K562 (cell line): ENCODE measurements around the gene HSPA1B. TPM values are rescaled to one million over a fixed set of nuclear protein-coding genes. Genes with fewer than 3 reads are reported as not detected.
A peak's percentile ranks its signal among the peaks of the same experiment; 100 is the strongest.

Experiments
- ATAC-seq: fragments of 200-7000 bp; cut with Tn5 transposase; 3 replicates; pipeline ENCODE4 v1.9.1; 2020; ENCODE audit warnings: moderate library complexity
- BruUV-seq: library from RNA; stranded (reverse); fragments of 400-500 nt; replicated peaks from 2 replicates; lab custom pipeline; 2021; lab: Mats Ljungman, UMichigan
- CTCF ChIA-PET: fragments of 300-600 bp; formaldehyde crosslinking; extraction: SDS; loops from one replicate; lab custom pipeline; 2021; ENCODE audit warnings: low intra/inter-chr PET ratio; lab: Yijun Ruan, JAX
- POLR2A ChIA-PET: fragments of 300-600, 350-650 bp; sonication (Branson Sonifier 250); formaldehyde crosslinking; extraction: SDS; loops from one replicate; lab custom pipeline; 2021; ENCODE audit warnings: antibody characterized with exemption, inconsistent platforms; lab: Yijun Ruan, JAX
- DNase-seq, 4 experiments: peaks; one replicate each; pipeline versions ENCODE4 v3.0.0 to v3.0.0-alpha.2; 2011 to 2018; ENCODE audit warnings: low spot score in 3 of 4, mixed read lengths in 3 of 4; ENCODE audit errors: extremely low read depth in 1 of 4
- FAIRE-seq: peaks from 2 replicates; lab custom pipeline; 2011; peaks lifted over from hg19 to GRCh38; lab: Jason Lieb, UNC
- H2AFZ ChIP-seq: 2 replicates; pipeline ENCODE4 v1.6.0; 2011; ENCODE audit warnings: low read depth, low read length, control low read depth, inconsistent platforms
- H3K27ac ChIP-seq: fragments of 200-600 bp; 3 replicates; pipeline ENCODE4 v1.8.0; 2011; ENCODE audit warnings: low read depth, mild to moderate bottlenecking, control low read depth, inconsistent platforms, low read length, moderate library complexity, mixed read lengths; ENCODE audit errors: extremely low read depth
- H3K27me3 ChIP-seq, 2 experiments: fragments of 300-600 bp in 1 of 2; 2 replicates in 1 of 2; 3 replicates in 1 of 2; pipeline versions ENCODE4 v1.6.0 to v1.8.0; 2011; ENCODE audit warnings: inconsistent platforms in 2 of 2, low read length in 2 of 2, mild to moderate bottlenecking in 1 of 2, mixed read lengths in 1 of 2, moderate library complexity in 1 of 2; ENCODE audit not compliant: control insufficient read depth in 2 of 2, insufficient read depth in 2 of 2
- H3K36me3 ChIP-seq: fragments of 300-600 bp; 3 replicates; pipeline ENCODE4 v1.8.0; 2011; ENCODE audit warnings: mild to moderate bottlenecking, low read length, inconsistent platforms; ENCODE audit not compliant: control insufficient read depth, insufficient read depth
- H3K4me1 ChIP-seq, 2 experiments: fragments of 200-600 bp in 1 of 2; replicated peaks in 1 of 2; 2 replicates in 1 of 2; 3 replicates in 1 of 2; pipeline versions ENCODE4 v1.5.1 to v1.8.0; 2011; ENCODE audit warnings: inconsistent platforms in 2 of 2, low read length in 2 of 2, mild to moderate bottlenecking in 1 of 2, mixed read lengths in 1 of 2, moderate library complexity in 1 of 2; ENCODE audit not compliant: control insufficient read depth in 2 of 2, insufficient read depth in 2 of 2
- H3K4me2 ChIP-seq: 2 replicates; pipeline ENCODE4 v1.6.1; 2011; ENCODE audit warnings: low read length, control low read depth, inconsistent platforms, mixed read lengths; ENCODE audit not compliant: insufficient read depth
- H3K4me3 ChIP-seq: fragments of 200-600 bp; sonication (generic), shearing (Covaris generic); 2 replicates; pipeline ENCODE4 v1.5.1; 2016; ENCODE audit warnings: control low read depth, inconsistent platforms
- H3K79me2 ChIP-seq: fragments of 200-600 bp; 3 replicates; pipeline ENCODE4 v1.8.0; 2011; ENCODE audit warnings: low read length, inconsistent platforms; ENCODE audit not compliant: control insufficient read depth, insufficient read depth
- H3K9ac ChIP-seq, 2 experiments: 2 replicates each; pipeline versions ENCODE4 v1.6.0 to v1.6.1; 2011; ENCODE audit warnings: low read depth in 2 of 2, low read length in 2 of 2, control low read depth in 1 of 2, inconsistent platforms in 1 of 2, mild to moderate bottlenecking in 1 of 2, mixed read lengths in 1 of 2; ENCODE audit not compliant: insufficient read depth in 1 of 2
- H3K9me1 ChIP-seq: one replicate; pipeline ENCODE4 v1.6.0; 2011; ENCODE audit warnings: inconsistent platforms, mild to moderate bottlenecking, low read length, moderate library complexity; ENCODE audit not compliant: control insufficient read depth, insufficient read depth
- H3K9me3 ChIP-seq: replicated peaks from 2 replicates; pipeline ENCODE4 v1.5.1; 2011; ENCODE audit warnings: low read depth, low read length, inconsistent platforms; ENCODE audit not compliant: control insufficient read depth, insufficient read depth
- H4K20me1 ChIP-seq: replicated peaks from 2 replicates; pipeline ENCODE4 v1.6.1; 2011; ENCODE audit warnings: low read length, inconsistent platforms, mixed read lengths; ENCODE audit not compliant: control insufficient read depth, insufficient read depth
- ASH1L ChIP-seq: fragments of 450-650 bp; IDR thresholded peaks from 2 replicates; pipeline ENCODE4 v1.6.1; 2018; ENCODE audit warnings: borderline replicate concordance, mild to moderate bottlenecking, low read depth; ENCODE audit not compliant: partially characterized antibody
- ATF6 ChIP-seq: sonication (generic); formaldehyde crosslinking; IDR thresholded peaks from 2 replicates; pipeline ENCODE4 v1.4.0; 2020; ENCODE audit warnings: mild to moderate bottlenecking, missing genetic modification reagents
- CBFA2T2 ChIP-seq: fragments of 450-650 bp; conservative IDR thresholded peaks from 2 replicates; pipeline ENCODE4 v1.6.1; 2017; ENCODE audit warnings: mild to moderate bottlenecking
- EZH2 ChIP-seq: IDR thresholded peaks from 2 replicates; pipeline ENCODE4 v1.6.1; 2012; ENCODE audit warnings: low read depth, mild to moderate bottlenecking, inconsistent platforms, low read length, borderline replicate concordance
- GABPB2 ChIP-seq: fragments of 250-450 bp; sonication (Bioruptor Pico); conservative IDR thresholded peaks from 2 replicates; pipeline ENCODE4 v1.5.1; 2021; ENCODE audit warnings: mild to moderate bottlenecking
- MBD1 ChIP-seq: fragments of 250-450 bp; sonication (Bioruptor Pico); IDR thresholded peaks from 2 replicates; pipeline ENCODE4 v1.8.0; 2022; ENCODE audit warnings: inconsistent platforms
- MYNN ChIP-seq, 2 experiments: sonication (generic); formaldehyde crosslinking in 1 of 2; IDR thresholded peaks; 2 replicates each; pipeline versions ENCODE4 v1.5.0 to v1.6.1; 2016 to 2020; ENCODE audit warnings: antibody characterized with exemption in 1 of 2, missing genetic modification reagents in 1 of 2
- NBN ChIP-seq: fragments of 450-650 bp; IDR thresholded peaks from 2 replicates; pipeline ENCODE4 v1.6.1; 2016; ENCODE audit warnings: low read depth, mild to moderate bottlenecking
- NFIC ChIP-seq: fragments of 450-650 bp; IDR thresholded peaks from 2 replicates; pipeline ENCODE4 v1.6.1; 2017; ENCODE audit warnings: mild to moderate bottlenecking, inconsistent platforms
- RBM14 ChIP-seq: fragments of 200-400 bp; formaldehyde crosslinking; IDR thresholded peaks from 2 replicates; pipeline ENCODE4 v1.6.1; 2018; ENCODE audit warnings: low read depth, mild to moderate bottlenecking, low read length, moderate library complexity, borderline replicate concordance; ENCODE audit not compliant: insufficient read depth
- SMAD1 ChIP-seq: fragments of 150-350 bp; IDR thresholded peaks from 2 replicates; pipeline ENCODE4 v1.6.1; 2014; ENCODE audit warnings: low read length, low read depth; ENCODE audit not compliant: partially characterized antibody
- TEAD4 ChIP-seq, 2 experiments: sonication (generic) in 1 of 2; formaldehyde crosslinking in 1 of 2; IDR thresholded peaks; 2 replicates each; pipeline versions ENCODE4 v1.6.1 to v1.8.0; 2012 to 2022; ENCODE audit warnings: borderline replicate concordance in 1 of 2, inconsistent platforms in 1 of 2, low read length in 1 of 2, mild to moderate bottlenecking in 1 of 2, missing genetic modification reagents in 1 of 2
- ZKSCAN3 ChIP-seq: fragments of 250-450 bp; sonication (Bioruptor Pico); IDR thresholded peaks from 2 replicates; pipeline ENCODE4 v1.4.0; 2020
- ZNF143 ChIP-seq: sonication (generic); formaldehyde crosslinking; IDR thresholded peaks from 2 replicates; pipeline ENCODE4 v1.9.0; 2022; ENCODE audit warnings: mild to moderate bottlenecking, missing genetic modification reagents
- ZNF253 ChIP-seq: fragments of 250-450 bp; sonication (Bioruptor Pico); conservative IDR thresholded peaks from 2 replicates; pipeline ENCODE4 v1.6.1; 2021; ENCODE audit warnings: mild to moderate bottlenecking
- ZNF561 ChIP-seq: fragments of 450-650 bp; formaldehyde crosslinking; conservative IDR thresholded peaks from 2 replicates; pipeline ENCODE4 v1.4.0; 2020; ENCODE audit warnings: mild to moderate bottlenecking, moderate library complexity
- ZNF57 ChIP-seq: fragments of 450-650 bp; formaldehyde crosslinking; IDR thresholded peaks from 2 replicates; pipeline ENCODE4 v1.4.0; 2020; ENCODE audit warnings: mild to moderate bottlenecking, moderate library complexity
- WGBS: fragments of 100-300 bp; shearing (Covaris generic); methylation state at CpG from one replicate; pipeline ENCODE4 v1.1.6; 2016; ENCODE audit warnings: low coverage, mixed read lengths; ENCODE audit not compliant: insufficient coverage; ENCODE audit errors: missing lambda C conversion rate; 5-methylcytosine and 5-hydroxymethylcytosine counted together
- in situ Hi-C: fragments of 300-500 bp; cut with MboI; formaldehyde crosslinking; loops from 4 replicates; pipeline ENCODE4 v1.15.0; 2018; ENCODE audit warnings: inconsistent platforms, mixed read lengths
- intact Hi-C: fragments of 100-400 bp; cut with micrococcal nuclease; formaldehyde crosslinking; loops from 2 replicates; pipeline ENCODE4 v1.14.2; 2022
- polyA plus RNA-seq, 8 experiments: library from polyadenylated mRNA; depleted of rRNA in 4 of 8; stranded (reverse) in 5 of 8; unstranded in 3 of 8; fragments of >200 nt; fragmentation: Nextera tagmentation in 2 of 8; fragmentation: Illumina TruSeq in 1 of 8; extraction: Ambion mirVana in 2 of 8; extraction: Trizol in 1 of 8; gene quantifications; 2 replicates each; pipeline versions ENCODE4 v1.2.1 to v1.2.3, GENCODE V29; 2011 to 2014; ENCODE audit warnings: inconsistent platforms in 1 of 8, missing spikeins in 1 of 8
- total RNA-seq, 7 experiments: library from RNA; depleted of rRNA in 6 of 7; stranded (reverse); fragments of >200 nt in 6 of 7; fragmentation: Illumina TruSeq in 2 of 7; extraction: Trizol in 2 of 7; gene quantifications; 2 replicates each; pipeline versions ENCODE4 v1.2.1 to v1.2.3, GENCODE V29; 2011 to 2021; ENCODE audit warnings: low replicate concordance in 1 of 7

Gene HSPA1B
- total and polyA plus RNA-seq, 9 of the 15 experiments (the other 6 are each of a cell fraction or from before 2014, with no cell fraction given) = 0.27 to 227 (median 51.2) TPM

- Histone ChIP-seq H3K36me3 (peaks cover 25% of the 10 kb centered on the region; the same call in 2 of the 3 replicates), H3K9ac (peak overlapping the region in 1 of 2 experiments; percentile 74; a peak in 2 of 4 replicates), H3K27ac (no peak overlapping the region), H3K4me3 (no peak overlapping the region), H3K4me2 (no peak overlapping the region), H4K20me1 (no peaks in the 10 kb centered on the region), H3K4me1 (peaks cover 13 to 48% of the 10 kb centered on the region in 2 experiments; a peak in 4 of 5 replicates), H3K9me3 (no peaks in the 10 kb centered on the region), H3K9me1 (peaks cover 3% of the 10 kb centered on the region), H3K27me3 (peaks cover 0 to 4% of the 10 kb centered on the region in 2 experiments; a peak in 2 of 5 replicates), H2AFZ (no peak overlapping the region), H3K79me2 (peaks cover 24% of the 10 kb centered on the region)
- WGBS = 64% methylated on average over 21 of the region's 21 CpGs
- intact Hi-C loops (no loop called here), in situ Hi-C loops (no loop called here)
- POLR2A ChIA-PET = interaction anchor here (0.6 to 4.3 kb wide), 11 partner anchors 10 to 365 kb away, joined by 3 to 123 read pairs (median 4); partner anchors contain the start of genes ABHD16A, BAG6, CSNK2B and GPANK1
- no peak for FAIRE-seq
- no peak for ATAC-seq
- no TSS peak for BruUV-seq
- DNase-seq = no peak
- CTCF ChIA-PET = interaction anchor here (0.6 kb wide), 1 partner anchor 66 kb away, joined by 3 read pairs; no protein-coding TSS in a partner anchor
- TF ChIP-seq SMAD1 (no peak), NBN (no peak), GABPB2 (no peak), TEAD4 (IDR thresholded peaks at IDR 0.05; ENCODE audit: low read length) (no peak), TEAD4 (CRISPR knock-in tag; IDR thresholded peaks at IDR 0.05; ENCODE audit: borderline replicate concordance) (no peak), ATF6 (no peak), CBFA2T2 (no peak), ZKSCAN3 (no peak), NFIC (peak; percentile 53; the same call in 1 of the 2 replicates), RBM14 (no peak), ASH1L (no peak), ZNF253 (CRISPR knock-in tag) (no peak), ZNF561 (CRISPR knock-in tag) (no peak), MYNN (IDR thresholded peaks at IDR 0.05) (no peak), MYNN (CRISPR knock-in tag; IDR thresholded peaks at IDR 0.05) (0 out of 2 replicates have a peak, but pooled peaks have one; percentile 25), ZNF143 (CRISPR knock-in tag) (0 out of 2 replicates have a peak, but pooled peaks have one; percentile 8), MBD1 (CRISPR knock-in tag) (no peak), EZH2 (no peak), ZNF57 (CRISPR knock-in tag) (no peak)
Measured at GRCh38 chr6:31865205-31866118, 37.9 kb downstream of the HSPA1B start.
